Dermis microvascular lymphatic vessel endothelial cell (primary cell): ENCODE results near the gene SLC7A10. TPM values are rescaled to one million over a fixed set of nuclear protein-coding genes. Genes with fewer than 3 reads are reported as not detected.
"Not testable (repeated sequence)": the region's sequence is repeated elsewhere in the genome, so short reads cannot be mapped to it uniquely, and the experiment has no call there.

Source experiments
- DNase-seq, 2 donors: peaks; one replicate each; pipeline versions ENCODE4 v3.0.0 to v3.0.0-alpha.2; 2010; ENCODE audit warnings: low read depth in 2 of 2
- total RNA-seq: library from RNA; depleted of rRNA; stranded (reverse); fragments of >200 nt; gene quantifications from 2 replicates; pipeline ENCODE4 v1.2.1, GENCODE V29; 2014

Gene SLC7A10
- total RNA-seq, 1 donor from 2014 or later = not detected

DNA sequence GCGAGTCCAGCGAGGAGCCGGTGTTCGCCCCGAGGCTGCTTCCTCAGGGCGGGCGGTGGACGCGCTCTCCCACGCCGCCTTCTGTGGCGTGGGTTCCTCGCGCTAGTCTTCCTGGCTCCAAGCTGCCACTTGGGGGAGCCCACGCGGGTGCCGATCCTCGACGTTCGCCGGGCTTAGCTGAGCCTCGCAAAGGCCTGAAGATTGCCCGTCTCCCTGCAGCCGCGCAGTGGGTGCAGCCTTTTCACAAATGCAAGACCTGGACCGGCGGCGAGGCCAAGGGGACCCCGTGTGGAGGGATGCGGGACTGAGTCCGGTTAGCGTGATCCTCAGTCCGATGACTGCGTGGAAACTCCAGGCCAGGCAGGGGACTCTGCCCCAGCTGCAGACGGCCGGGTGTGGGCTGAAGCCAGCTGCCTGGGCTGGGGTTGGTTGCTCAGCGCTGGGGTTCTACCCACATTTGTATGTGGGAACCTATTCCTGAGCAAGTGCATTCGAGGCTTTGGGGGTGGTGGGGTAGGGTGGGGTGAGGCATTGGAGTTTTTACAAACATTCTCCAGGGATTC is 48.2 kb downstream of the SLC7A10 start:
- DNase-seq = peak in 1 of 2 donors; percentile 34

DNA sequence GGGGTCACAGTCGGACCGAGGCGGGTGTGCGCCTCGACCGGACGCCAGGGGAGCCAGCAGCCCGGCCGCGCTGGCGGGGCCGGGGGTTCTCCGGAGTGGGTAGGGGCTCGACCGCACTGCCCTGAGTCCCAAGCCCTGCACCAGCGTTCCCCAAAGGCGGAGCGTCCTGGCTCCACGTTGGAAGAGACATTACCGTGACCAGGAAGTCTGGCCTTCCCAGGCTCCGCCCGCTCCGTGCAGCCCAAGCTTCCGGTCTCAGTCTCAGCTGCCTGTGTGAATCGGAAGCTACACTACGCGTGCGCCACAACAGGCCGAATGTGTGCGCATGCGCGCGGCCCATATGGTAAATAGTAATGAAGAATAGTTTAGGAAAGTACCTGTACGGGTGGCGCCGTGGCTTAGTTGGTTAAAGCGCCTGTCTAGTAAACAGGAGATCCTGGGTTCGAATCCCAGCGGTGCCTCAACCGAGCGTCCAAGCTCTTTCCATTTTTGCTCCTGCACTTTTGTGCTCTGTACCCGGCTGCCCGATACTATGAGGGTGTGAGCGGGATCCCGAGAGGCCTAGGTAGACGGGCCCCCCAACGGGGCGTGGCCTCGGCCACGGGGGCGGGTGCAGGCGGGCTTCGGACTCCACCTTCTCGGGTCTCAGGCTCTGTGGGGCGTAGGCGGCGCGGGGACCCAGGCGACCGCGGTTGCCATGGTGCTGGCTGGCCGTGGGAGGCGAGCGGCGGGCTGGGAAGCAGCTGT is 48.8 kb downstream of the SLC7A10 start:
- DNase-seq = peak; percentile 95 to 97

DNA sequence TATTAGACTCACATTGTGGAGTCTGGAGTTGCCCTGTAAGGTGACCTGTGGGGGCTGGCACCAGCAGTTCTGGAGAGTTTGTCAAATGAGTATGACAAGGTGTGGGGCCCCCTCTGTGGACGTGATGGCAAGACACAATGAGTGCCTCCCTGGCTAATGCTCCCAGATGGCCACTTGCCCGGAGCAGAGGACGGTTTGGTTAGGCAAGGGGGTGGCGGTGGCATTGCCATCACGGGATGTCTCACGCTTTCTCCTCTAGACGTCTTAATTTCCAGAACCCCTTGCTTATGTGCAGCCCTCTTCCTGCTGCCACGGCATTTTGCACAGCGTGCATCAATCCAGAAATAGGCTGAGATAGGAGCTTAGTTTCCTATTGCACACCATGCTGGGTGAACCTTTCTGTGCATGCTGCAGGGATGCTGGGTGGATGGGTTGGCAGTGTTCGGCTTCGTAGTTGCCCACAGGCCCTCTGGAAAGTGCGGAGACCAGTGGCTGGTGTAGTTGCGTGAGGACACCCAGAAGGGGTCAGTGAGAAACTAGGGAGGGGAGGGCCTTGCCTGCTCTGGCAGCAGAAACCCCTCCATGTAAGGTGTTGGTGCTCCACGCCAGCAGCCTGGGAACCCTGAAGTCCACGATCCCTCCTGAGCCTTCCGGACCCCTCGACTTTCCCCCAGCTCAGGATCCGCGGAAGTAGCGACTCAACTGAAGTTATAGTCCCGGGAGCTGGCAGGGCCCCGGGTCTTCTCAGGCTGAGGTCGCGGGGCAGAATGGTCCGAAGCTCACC is 49.6 kb downstream of the SLC7A10 start:
- peak; percentile 25 to 58 for DNase-seq

DNA sequence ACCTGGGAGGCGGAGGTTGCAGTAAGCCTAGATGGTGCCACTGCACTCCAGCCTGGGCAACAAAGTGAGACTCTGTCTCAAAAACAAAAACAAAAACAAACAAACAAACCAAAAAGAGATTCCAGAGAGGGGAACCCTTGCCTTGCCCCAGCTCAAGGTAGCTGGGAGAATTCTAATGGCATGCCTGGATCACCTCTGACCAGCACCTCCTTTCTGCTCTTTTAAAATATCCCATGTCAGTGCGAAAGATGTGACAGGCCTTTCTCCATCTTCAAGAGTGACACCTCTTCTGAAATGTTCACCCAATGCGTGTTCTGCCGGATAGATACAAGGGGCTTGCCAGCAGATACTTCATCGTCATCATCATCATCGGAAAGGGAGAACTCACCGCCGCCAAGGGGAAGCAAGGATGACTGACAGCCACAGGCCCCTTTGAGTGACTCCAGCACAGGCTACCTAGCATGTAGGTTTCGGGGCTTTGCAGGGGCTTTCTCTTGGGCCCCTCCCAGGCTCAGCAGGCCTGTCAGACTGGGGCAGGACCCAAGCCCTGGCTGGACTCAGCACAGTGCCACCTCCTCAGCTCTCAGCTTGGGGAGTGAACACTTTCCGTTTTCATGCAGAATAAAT is 50.4 kb downstream of the SLC7A10 start:
- no peak for DNase-seq

DNA sequence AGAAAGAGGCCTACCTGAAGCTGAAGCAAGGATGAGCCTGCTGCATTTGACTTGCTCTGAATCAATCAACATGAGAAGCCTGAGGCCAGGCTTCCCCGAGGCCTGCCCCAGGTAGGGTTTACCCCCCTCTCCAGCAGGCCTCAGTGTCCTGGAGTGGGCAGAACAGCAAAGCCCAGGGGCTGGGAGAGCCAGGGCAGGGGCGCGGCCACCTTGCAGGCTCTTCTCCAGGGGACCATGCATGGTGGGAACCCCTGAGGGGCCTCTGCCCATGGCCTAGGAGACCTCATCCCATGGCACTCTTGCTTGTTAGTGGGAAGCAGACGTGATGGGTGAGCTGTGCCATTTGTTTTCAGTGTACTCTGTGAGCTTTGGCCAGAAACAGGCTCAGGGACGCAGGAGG is 51.5 kb downstream of the SLC7A10 start:
- DNase-seq = no peak

DNA sequence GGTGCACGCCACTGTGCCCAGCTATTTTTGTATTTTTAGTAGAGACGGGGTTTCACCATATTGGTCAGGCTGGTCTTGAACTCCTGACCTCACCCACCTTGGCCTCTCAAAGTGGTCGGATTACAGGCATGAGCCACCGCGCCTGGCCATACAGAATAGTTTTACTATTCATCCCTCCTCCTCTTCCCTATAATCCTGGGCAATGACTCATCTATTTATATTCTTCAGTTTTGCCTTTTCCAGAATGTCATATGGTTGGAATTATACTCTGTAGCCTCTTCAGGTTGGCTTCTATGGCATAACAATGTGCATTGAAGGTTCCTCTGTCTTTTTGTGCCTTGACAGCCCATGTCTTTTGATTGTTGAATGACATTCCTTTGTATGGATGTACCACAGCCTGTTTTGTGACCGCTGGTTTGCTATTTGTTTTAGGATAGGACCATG is 53.7 kb downstream of the SLC7A10 start:
- no peak for DNase-seq

DNA sequence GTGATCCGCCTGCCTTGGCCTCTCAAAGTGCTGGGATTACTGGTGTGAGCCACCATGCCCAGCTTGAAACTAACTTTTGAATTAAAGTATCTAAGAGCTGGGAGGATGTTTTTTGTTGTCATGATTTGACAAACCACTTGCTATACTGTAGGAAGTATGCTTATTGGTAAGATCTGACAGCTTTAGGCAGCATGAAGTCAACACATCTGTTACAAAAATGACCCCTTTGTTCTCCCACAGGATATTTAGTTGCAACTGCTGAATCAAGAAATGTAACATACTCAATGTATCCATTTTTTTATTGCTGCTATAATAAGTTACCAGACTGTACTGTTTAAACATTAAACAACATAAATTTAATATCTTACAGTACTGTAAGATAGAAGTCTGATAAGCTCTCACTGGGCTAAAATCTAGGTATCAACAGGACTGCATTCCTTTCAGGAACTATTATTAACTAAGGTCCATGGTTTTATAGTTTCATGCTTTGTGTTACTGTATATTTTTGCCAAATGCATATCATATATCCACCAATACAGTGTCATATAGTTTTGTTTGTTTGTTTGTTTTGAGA is 54.3 kb downstream of the SLC7A10 start:
- DNase-seq = no peak

DNA sequence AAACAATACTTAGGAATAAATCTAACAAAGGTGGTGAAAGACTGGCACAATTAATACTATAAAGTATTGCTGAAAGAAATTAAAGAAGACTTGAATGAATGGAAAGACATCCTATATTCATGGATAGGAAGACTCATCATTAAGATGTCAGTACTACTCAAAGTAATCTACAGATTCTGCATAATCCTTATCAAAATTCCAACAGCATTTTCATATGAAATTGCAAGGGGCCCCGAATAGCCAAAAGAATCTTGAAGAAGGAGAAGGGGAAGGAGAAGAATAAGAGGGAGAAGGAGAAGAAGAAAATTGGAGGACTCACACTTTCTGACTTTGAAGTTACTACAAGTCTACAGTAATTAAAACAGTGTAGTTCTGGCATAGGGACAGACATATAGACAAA is 57.1 kb downstream of the SLC7A10 start:
- no peak for DNase-seq

DNA sequence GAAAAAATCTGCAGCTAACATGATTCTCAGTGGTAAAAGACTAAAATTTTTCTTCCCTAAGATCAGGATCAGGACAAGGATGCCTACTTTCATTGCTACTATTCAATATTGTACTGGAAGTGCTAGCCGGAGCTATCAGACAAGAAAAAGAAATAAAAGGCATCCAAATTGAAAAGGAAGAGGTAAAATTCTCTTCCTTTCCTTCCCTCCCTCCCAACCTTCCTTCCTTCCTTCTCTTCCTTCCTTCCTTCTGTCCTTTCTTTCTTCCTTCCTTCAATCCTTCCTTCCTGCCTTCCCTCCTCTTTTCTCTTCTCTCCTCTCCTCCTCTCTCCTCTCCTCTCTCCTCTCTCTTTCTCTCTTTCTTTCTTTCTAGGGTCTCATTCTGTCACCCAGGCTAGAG is 58.2 kb downstream of the SLC7A10 start:
- DNase-seq = no peak

DNA sequence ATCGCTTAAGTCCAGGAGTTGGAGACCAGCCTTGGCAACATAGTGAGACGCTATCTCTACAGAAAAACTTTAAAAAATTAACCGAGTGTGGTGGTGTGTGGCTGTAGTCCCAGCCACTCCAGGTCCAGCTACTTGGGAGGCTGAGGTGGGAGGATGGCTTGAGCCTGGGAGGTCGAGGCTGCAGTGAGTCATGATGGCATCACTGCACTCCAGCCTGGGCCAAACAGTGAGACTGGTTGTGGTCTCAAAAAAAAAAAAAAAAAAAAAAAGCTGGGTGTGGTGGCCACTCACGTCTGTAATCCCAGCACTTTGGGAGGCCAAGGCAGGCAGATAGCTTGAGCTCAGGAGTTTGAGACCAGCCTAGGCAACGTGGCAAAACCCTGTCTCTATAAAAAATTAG is 59.6 kb downstream of the SLC7A10 start:
- not testable (repeated sequence) for DNase-seq

DNA sequence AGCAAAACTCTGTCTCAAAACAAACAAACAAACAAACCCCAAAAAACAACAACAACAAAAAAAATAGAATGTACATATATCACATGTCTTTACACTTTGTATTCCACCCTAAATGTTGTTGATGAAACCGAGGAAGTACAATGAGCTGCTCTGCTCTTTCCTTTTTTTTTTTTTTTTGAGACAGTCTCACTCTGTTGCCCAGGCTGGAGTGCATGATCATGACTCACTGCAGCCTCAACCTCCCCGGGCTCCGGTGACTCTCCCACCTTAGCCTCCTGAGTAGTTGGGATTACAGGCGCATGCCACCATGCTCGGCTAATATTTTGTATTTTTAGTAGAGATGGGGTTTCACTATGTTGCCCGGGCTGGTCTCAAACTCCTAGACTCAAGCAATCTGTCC is 62.2 kb downstream of the SLC7A10 start:
- DNase-seq = no peak

DNA sequence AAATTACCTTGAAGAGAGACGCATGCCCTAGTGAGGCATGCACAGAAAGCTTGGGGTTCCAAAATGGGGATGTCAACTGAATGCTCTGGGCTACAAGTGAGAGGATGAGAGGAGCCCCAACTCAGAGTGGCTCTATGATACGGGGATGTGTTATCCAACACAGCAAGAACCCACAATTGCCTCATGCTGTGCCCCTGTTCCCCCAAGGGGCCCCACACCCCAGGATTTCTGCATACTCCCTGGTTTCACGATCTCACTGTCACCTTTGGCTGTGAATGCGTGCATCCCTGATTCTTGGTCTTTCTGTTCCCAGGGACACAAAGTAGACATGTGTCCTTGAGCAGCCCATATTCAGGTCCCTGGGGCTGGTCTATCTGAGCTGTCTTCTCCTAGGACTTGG is 64.4 kb downstream of the SLC7A10 start:
- no peak for DNase-seq

DNA sequence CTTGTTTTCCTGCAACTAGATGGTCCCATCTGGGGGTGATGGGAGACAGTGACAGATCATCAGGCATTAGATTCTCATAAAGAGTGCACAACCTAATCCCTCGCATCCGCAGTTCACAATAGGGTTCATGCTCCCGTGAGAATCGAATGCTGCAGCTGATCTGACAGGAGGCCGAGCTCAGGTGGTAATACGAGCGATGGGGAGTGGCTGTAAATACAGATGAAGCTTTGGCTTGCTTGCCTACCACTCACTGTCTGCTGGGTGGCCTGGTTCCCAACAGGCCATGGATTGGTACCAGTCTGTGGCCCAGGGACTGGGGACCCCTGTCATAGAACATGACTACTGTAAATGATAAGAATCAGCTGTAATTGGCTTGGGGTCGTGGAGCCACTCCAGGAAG is 65.8 kb downstream of the SLC7A10 start:
- no peak for DNase-seq

DNA sequence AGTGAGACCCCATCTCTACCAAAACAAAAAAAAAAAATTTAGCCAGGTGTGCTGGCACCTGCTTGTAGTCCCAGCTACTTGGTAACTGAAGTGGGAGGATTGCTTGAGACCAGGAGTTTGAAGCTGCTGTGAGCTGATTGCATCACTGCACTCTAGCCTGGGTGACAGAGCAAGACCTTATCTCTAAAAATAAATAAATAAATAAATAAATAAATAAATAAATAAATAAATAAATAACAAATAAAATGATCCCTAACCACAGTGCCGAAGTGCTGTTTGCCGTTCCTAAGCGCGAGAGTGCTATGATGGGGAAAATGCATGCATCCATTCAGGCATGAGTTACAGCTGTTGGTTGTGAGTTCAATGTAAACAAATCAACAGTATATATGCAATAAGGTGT is 66.5 kb downstream of the SLC7A10 start:
- DNase-seq = no peak

Other genes with a start within 250 kb of the SLC7A10 start
- 5.9 and 15.8 TPM in 2 replicates for gene RHPN2, start 161.0 kb downstream of the SLC7A10 start, total RNA-seq
- gene GPATCH1, start 144.7 kb downstream of the SLC7A10 start, total RNA-seq = 4.4 and 5.8 TPM in 2 replicates
- gene WDR88, start 93.7 kb downstream of the SLC7A10 start, total RNA-seq = not detected in 2 replicates
- gene LRP3, start 31.5 kb downstream of the SLC7A10 start, total RNA-seq = 6.9 and 13.0 TPM in 2 replicates
- gene CEBPA, start 76.7 kb upstream of the SLC7A10 start, total RNA-seq = 0.13 TPM in 2 replicates
- gene CEBPG, start 147.9 kb upstream of the SLC7A10 start, total RNA-seq = 23.9 and 26.3 TPM in 2 replicates